ENCODE data around the gene LIN9.

The LIN9 gene

GRCh38 chr1:226322986-226323385 is 14.0 kb upstream of the LIN9 start:
- DNase-seq (ENCODE audit: low read depth), result no peak

- DNase-seq (ENCODE audit: low read depth), result no peak
These were observed 12.0 kb upstream of the LIN9 start for GRCh38 chr1:226320930-226321329.

- DNase-seq (ENCODE audit: low read depth), result no peak
These were observed 9.5 kb upstream of the LIN9 start for GRCh38 chr1:226318471-226318870.

GRCh38 chr1:226314055-226314454 is 5.1 kb upstream of the LIN9 start:
- no peak for DNase-seq (ENCODE audit: low read depth)

- no peak for DNase-seq (ENCODE audit: low read depth)
These were observed 3.1 kb upstream of the LIN9 start for GRCh38 chr1:226312065-226312464.

- DNase-seq (ENCODE audit: low read depth), result no peak
These were observed 2.4 kb upstream of the LIN9 start for GRCh38 chr1:226311376-226311775.

GRCh38 chr1:226310637-226311195 is 1.8 kb upstream of the LIN9 start:
- DNase-seq (ENCODE audit: low read depth), result no peak

GRCh38 chr1:226310245-226310540 is 1.2 kb upstream of the LIN9 start:
- DNase-seq (ENCODE audit: low read depth), result no peak

GRCh38 chr1:226309398-226310244 is 657 bp upstream of the LIN9 start:
- no peak for DNase-seq (ENCODE audit: low read depth)

- DNase-seq (ENCODE audit: low read depth), result no peak
These were observed 720 bp downstream of the LIN9 start for GRCh38 chr1:226308166-226308722.

GRCh38 chr1:226306425-226306824 is 2.5 kb downstream of the LIN9 start:
- DNase-seq (ENCODE audit: low read depth), result no peak

GRCh38 chr1:226305184-226305583 is 3.8 kb downstream of the LIN9 start:
- no peak for DNase-seq (ENCODE audit: low read depth)

GRCh38 chr1:226304291-226304955 is 4.5 kb downstream of the LIN9 start:
- no peak for DNase-seq (ENCODE audit: low read depth)

GRCh38 chr1:226302731-226303130 is 6.2 kb downstream of the LIN9 start:
- DNase-seq (ENCODE audit: low read depth), result no peak

GRCh38 chr1:226296911-226297310 is 12.1 kb downstream of the LIN9 start:
- no peak for DNase-seq (ENCODE audit: low read depth)

GRCh38 chr1:226293553-226293920 is 15.4 kb downstream of the LIN9 start:
- no peak for DNase-seq (ENCODE audit: low read depth)

- no peak for DNase-seq (ENCODE audit: low read depth)
These were observed 16.0 kb downstream of the LIN9 start for GRCh38 chr1:226292874-226293552.

- DNase-seq (ENCODE audit: low read depth), result no peak
These were observed 21.4 kb downstream of the LIN9 start for GRCh38 chr1:226287587-226287986.

- DNase-seq (ENCODE audit: low read depth), result no peak
These were observed 27.9 kb downstream of the LIN9 start for GRCh38 chr1:226281058-226281457.

- DNase-seq (ENCODE audit: low read depth), result no peak
These were observed 29.5 kb downstream of the LIN9 start for GRCh38 chr1:226279498-226279897.

GRCh38 chr1:226277897-226278296 is 31.1 kb downstream of the LIN9 start:
- DNase-seq (ENCODE audit: low read depth), result no peak

- DNase-seq (ENCODE audit: low read depth), result no peak
These were observed 32.0 kb downstream of the LIN9 start for GRCh38 chr1:226276987-226277386.

All from T follicular helper cell (primary cell).